Adipocyte (in vitro differentiated cells): ENCODE data around the gene URGCP.

ENCODE experiments used
- DNase-seq: peaks from one replicate; pipeline ENCODE4 v3.0.0-alpha.2; 2015; ENCODE audit warnings: low read depth
- H3K27me3 ChIP-seq: replicated peaks from 2 replicates; pipeline ENCODE4 v1.7.0; 2013; ENCODE audit warnings: mild to moderate bottlenecking, low read length, moderate library complexity; ENCODE audit not compliant: control insufficient read depth, insufficient read depth
- H3K36me3 ChIP-seq: 2 replicates; pipeline ENCODE4 v1.7.0; 2013; ENCODE audit warnings: low read length, mild to moderate bottlenecking, moderate library complexity; ENCODE audit not compliant: control insufficient read depth, insufficient read depth, severe bottlenecking
- H3K4me1 ChIP-seq: 2 replicates; pipeline ENCODE4 v1.7.0; 2013; ENCODE audit warnings: mild to moderate bottlenecking, low read length, moderate library complexity; ENCODE audit not compliant: control insufficient read depth, insufficient read depth
- H3K4me3 ChIP-seq: 2 replicates; pipeline ENCODE4 v1.7.0; 2013; ENCODE audit warnings: mild to moderate bottlenecking, low read length, moderate library complexity
- H3K9ac ChIP-seq: 2 replicates; pipeline ENCODE4 v1.7.0; 2013; ENCODE audit warnings: mild to moderate bottlenecking, low read length, moderate library complexity
- H3K9me3 ChIP-seq: 2 replicates; pipeline ENCODE4 v1.7.0; 2013; ENCODE audit warnings: mild to moderate bottlenecking, low read length, moderate library complexity; ENCODE audit not compliant: control insufficient read depth

The URGCP gene

GRCh38 chr7:43869006-43869866 is 37.2 kb downstream of the URGCP start, which contains the start of gene MRPS24:
TSS of gene MRPS24 (minus strand) at chr7:43869517. CDS start at chr7:43869495, 22 bp downstream.
- Histone ChIP-seq H3K4me1 (peaks cover 46% of the 10 kb centered on the region), H3K9me3 (no peaks in the 10 kb centered on the region), H3K27me3 (no peaks in the 10 kb centered on the region), H3K36me3 (peaks cover 18% of the 10 kb centered on the region), H3K4me3 (peak within 1 kb of the TSS; percentile 88), H3K9ac (peak within 1 kb of the TSS; percentile 96)
- peak; percentile 98 for DNase-seq

GRCh38 chr7:43868681-43869005 is 37.8 kb downstream of the URGCP start:
- peaks cover 40% of the 10 kb centered on the region for H3K4me1 ChIP-seq
- peak overlapping the region; percentile 96 for H3K9ac ChIP-seq

DNA sequence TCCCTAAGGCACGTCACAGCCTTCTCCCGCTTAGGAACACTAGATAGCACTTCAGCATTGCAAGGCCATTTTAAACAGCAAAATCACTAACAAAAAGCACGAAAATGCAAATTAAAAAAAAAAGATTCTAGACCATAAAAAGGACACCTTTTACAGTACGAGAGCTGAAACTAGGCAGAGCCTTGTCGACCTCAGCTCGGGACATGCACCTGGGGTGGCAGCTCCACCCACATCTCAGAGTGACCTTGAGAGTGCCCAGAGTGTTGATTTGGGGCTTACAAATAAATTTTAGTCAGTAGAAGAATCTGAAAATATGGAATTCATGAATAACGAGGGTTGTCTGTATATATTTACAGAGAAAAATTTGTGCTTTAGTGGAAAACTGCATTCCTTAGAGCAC is 38.2 kb downstream of the URGCP start:
- peaks cover 18% of the 10 kb centered on the region for H3K36me3 ChIP-seq
- no peaks in the 10 kb centered on the region for H3K27me3 ChIP-seq
- H3K4me3 ChIP-seq, result peak overlapping the region; percentile 88
- peaks cover 36% of the 10 kb centered on the region for H3K4me1 ChIP-seq
- no peaks in the 10 kb centered on the region for H3K9me3 ChIP-seq
- no peak for DNase-seq
- peak overlapping the region; percentile 96 for H3K9ac ChIP-seq

More at GRCh38 chr7:43868681-43869005, 37.8 kb downstream of the URGCP start:
- no peaks in the 10 kb centered on the region for H3K9me3 ChIP-seq
- DNase-seq, result peak; percentile 24
- H3K36me3 ChIP-seq, result peaks cover 18% of the 10 kb centered on the region
- H3K27me3 ChIP-seq, result no peaks in the 10 kb centered on the region
- peak overlapping the region; percentile 88 for H3K4me3 ChIP-seq

DNA sequence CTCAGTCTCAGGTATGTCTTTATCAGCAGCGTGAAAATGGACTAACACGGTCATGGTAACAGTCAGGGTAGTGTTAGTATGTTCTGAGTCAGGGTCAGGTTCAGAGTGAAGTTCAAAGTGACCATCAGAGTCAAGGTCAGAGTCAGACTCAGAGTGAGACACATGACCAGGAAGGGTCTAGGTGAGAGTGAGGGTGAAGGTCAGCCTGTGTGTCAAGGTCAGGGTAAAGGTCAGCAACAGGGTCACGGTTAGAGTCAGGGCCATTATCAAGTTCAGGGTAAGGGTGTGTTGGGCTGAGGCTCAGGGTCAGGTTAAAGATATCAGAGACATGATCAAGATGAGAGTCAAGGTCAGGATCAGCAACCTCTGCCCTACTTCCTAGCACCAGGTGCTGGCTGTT is 41.1 kb downstream of the URGCP start:
- no peaks in the 10 kb centered on the region for H3K27me3 ChIP-seq
- H3K4me1 ChIP-seq, result peaks cover 9% of the 10 kb centered on the region
- H3K4me3 ChIP-seq, result no peak overlapping the region
- H3K36me3 ChIP-seq, result peaks cover 18% of the 10 kb centered on the region
- H3K9me3 ChIP-seq, result no peaks in the 10 kb centered on the region
- H3K9ac ChIP-seq, result no peak overlapping the region
- DNase-seq, result no peak

DNA sequence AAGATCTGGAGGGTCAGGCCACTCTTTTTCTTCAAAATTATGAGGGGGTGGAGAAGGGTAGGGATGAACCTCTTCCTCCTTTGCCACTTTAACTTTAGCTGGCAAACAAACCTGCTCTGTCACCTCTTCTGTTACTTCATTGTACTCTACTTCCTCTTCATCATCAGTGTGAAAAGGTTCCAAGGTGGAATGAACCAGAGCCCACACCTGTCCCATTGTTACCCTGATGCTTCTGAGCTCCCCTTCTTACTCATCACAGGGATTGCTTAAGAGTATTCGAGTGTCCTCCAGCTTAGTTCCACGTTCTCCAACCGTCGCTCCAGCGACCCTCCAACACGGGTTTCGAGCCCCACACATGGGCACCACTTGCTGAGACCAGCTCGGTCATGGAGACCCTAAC is 42.3 kb downstream of the URGCP start:
- Histone ChIP-seq H3K4me1 (peaks cover 4% of the 10 kb centered on the region), H3K4me3 (no peak overlapping the region), H3K9ac (no peak overlapping the region), H3K9me3 (no peaks in the 10 kb centered on the region), H3K36me3 (peaks cover 18% of the 10 kb centered on the region), H3K27me3 (no peaks in the 10 kb centered on the region)
- no peak for DNase-seq

DNA sequence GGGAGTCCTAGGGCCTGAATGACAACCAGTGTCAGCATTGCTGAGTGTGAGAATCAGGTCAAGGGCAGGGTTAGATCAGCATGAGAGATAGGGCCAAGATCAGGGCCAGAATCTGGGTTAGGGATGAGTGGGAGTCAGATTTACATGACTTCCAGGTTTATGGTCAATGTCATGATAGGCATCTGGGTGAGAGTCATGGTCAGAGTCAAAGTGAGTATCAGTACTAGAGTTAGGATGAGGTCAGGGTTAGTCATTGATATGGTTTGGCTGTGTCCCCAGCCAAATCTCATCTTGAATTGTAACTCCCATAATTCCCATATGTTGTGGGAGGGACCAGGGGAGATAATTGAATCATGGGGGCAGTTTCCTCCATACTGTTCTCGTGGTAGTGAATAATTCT is 49.4 kb downstream of the URGCP start:
- DNase-seq, result no peak
- H3K9ac ChIP-seq, result no peak overlapping the region
- no peaks in the 10 kb centered on the region for H3K36me3 ChIP-seq
- no peaks in the 10 kb centered on the region for H3K9me3 ChIP-seq
- no peak overlapping the region for H3K4me3 ChIP-seq
- H3K4me1 ChIP-seq, result no peaks in the 10 kb centered on the region
- H3K27me3 ChIP-seq, result no peaks in the 10 kb centered on the region

DNA sequence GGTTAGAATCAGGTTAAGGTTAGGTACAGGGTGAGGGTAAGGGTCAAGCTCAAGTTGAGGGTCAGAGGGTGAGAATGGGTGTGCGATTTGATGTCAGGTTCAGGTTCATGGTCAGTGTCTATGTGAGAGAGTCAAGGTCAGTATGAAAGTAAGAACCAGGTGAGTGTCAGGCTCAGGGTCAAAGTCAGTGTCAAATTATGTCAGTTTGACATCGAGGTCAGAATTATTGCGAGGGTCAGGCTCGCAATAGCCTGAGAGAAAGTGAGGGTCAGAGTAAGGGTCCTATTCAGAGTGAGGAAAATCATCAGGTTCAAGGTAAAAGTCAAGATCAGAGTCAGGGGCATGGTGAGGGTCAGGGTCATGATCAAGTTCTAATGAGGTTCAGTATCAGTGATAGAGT is 50.1 kb downstream of the URGCP start:
- H3K9me3 ChIP-seq, result no peaks in the 10 kb centered on the region
- DNase-seq, result no peak
- no peaks in the 10 kb centered on the region for H3K27me3 ChIP-seq
- H3K4me3 ChIP-seq, result no peak overlapping the region
- H3K36me3 ChIP-seq, result no peaks in the 10 kb centered on the region
- H3K4me1 ChIP-seq, result no peaks in the 10 kb centered on the region
- H3K9ac ChIP-seq, result no peak overlapping the region

DNA sequence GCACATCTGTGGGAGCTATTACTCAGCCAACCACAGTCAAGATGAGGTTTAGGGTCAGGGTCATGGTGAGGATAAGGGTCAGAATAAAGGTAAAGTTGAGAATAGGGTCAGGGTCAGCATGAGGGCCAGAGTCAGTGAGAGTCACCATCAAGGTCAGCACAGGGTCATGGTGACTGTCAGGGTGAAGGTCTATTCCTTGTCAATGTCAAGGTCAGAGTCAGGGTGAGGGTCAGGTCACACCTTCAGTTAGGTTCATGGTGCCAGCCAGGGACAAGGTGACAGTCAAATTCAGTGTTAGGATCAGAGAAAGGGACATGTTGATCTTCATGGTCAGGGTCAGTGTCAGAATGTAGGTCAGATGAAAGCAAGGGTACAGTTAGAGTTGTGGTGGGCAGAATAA is 51.2 kb downstream of the URGCP start:
- Histone ChIP-seq H3K9me3 (no peaks in the 10 kb centered on the region), H3K27me3 (no peaks in the 10 kb centered on the region), H3K36me3 (no peaks in the 10 kb centered on the region), H3K4me3 (no peak overlapping the region), H3K4me1 (no peaks in the 10 kb centered on the region), H3K9ac (no peak overlapping the region)
- DNase-seq, result no peak

DNA sequence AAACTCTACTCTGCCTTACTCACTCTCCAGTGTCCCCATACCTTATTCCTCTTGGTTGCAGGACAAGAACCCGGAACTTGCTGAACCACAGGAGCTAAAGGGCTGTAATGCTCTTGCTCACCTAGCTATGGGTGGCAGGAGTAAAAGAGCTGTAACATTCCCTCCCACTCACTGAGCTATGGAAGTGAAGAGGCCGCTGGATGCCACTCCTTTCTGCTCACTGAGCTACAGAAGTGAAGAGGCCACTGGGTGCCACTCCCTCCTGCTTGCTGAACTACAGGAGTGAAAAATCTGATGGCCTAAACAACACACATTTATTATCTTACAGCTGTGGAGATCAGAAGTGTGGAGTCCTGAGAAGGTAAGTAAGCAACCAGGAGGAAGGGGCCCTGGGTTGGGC is 54.6 kb downstream of the URGCP start:
- H3K9me3 ChIP-seq, result no peaks in the 10 kb centered on the region

DNA sequence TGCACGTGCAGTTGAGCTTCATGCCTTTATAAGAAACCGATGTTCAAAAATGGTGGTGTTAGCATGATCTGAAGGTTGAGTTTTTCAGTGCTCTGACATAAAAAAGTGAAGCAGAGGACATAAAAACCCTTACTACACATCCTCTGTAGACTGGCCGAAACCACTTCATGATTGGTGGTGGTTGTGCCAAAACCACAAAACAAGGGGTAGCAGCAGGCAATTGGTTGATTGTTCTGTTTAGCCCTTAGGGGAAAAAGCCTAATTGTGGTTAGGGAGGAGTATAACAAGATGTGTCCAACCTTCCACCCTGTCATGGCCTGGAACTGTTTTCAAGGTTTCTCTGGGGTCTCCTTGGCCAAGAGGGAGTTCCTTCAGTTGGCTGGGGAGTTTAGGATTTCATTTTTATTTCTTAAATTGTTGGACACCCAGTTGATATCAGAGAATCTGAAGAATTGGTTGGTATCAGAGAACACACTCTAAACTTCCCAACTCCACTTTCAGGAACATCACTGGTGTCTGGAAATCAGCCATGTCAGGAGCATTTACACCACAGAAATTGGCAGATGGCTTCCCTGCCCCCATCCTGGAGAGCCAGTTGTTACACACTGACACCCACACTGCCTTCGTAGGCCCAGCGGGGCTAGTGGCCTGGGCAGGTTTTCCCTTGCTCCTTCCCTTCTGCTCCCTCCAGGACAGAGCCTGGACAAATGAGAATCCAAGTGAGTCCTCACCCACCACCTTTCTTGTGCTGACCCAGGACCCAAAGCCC is 55.9 kb downstream of the URGCP start:
- Histone ChIP-seq H3K27me3 (no peaks in the 10 kb centered on the region), H3K9ac (no peak overlapping the region), H3K36me3 (no peaks in the 10 kb centered on the region), H3K4me1 (no peaks in the 10 kb centered on the region), H3K4me3 (no peak overlapping the region), H3K9me3 (no peaks in the 10 kb centered on the region)
- DNase-seq, result no peak

More for the DNA sequence above, 54.6 kb downstream of the URGCP start:
- H3K4me3 ChIP-seq, result no peak overlapping the region
- no peaks in the 10 kb centered on the region for H3K36me3 ChIP-seq
- H3K27me3 ChIP-seq, result no peaks in the 10 kb centered on the region
- H3K9ac ChIP-seq, result no peak overlapping the region
- DNase-seq, result no peak
- H3K4me1 ChIP-seq, result no peaks in the 10 kb centered on the region

DNA sequence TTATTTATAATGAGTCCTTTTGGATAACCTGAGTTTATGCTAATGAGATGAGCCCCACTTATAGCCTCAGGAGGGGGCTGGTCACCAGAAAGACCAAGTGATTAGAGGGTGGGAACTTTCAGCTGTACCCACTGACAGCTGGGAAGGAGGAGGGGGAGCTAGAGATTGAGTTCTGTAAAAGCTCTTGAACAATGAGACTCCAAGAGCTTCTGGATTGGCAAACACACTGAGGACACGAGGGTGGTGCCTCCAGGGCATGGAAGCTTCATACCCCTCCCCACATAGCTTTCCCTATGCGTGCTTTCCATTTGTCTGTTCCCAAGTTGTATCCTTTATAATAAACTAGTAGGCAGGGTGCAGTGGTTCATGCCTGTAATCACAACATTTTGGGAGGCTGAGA is 57.3 kb downstream of the URGCP start:
- Histone ChIP-seq H3K36me3 (no peaks in the 10 kb centered on the region), H3K9me3 (no peaks in the 10 kb centered on the region), H3K4me1 (no peaks in the 10 kb centered on the region), H3K27me3 (no peaks in the 10 kb centered on the region), H3K4me3 (no peak overlapping the region), H3K9ac (no peak overlapping the region)
- no peak for DNase-seq
